ENCODE data around the gene RGSL1.

RGSL1 gene

DNA sequence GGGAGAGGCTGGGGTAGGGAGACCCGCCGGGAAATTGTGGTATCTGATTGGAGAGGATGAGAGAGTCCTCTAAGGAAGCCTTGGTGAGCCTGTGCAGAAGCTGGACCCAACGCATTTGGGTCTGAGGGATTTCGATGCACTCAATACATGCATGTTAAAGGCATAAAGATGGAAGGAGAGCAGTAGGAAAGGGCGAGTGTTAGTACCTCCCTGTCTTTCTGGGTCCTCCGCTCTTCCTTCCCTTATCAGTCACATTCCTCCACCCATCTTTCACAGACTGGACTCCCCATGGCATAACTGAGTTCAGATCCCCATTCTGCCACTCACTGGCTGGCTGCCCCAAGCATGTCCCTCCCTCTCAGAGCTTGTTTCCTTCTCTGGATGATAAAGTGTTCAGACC, 147.0 kb downstream of the RGSL1 start:
- Histone ChIP-seq H3K27me3 (ENCODE audit: control insufficient read depth in 1 of 2, insufficient read depth in 2 of 2, low read length in 2 of 2) (no peaks in the 10 kb centered on the region), H3K4me1 (ENCODE audit: control insufficient read depth in 1 of 2, insufficient read depth in 2 of 2, low read length in 2 of 2) (peaks cover 3 to 5% of the 10 kb centered on the region in 2 donors), H3K9ac (ENCODE audit: low read depth in 1 of 2, low read length in 2 of 2) (no peak overlapping the region), H3K4me3 (ENCODE audit: low read depth in 1 of 2, low read length in 2 of 2) (no peak overlapping the region), H3K27ac (ENCODE audit: low read depth, low read length) (no peak overlapping the region), H3K9me3 (ENCODE audit: control insufficient read depth in 1 of 2, low read length in 2 of 2) (no peaks in the 10 kb centered on the region), H3K36me3 (ENCODE audit: control insufficient read depth in 1 of 2, insufficient read depth in 2 of 2, low read length in 2 of 2) (peaks cover 0 to 7% of the 10 kb centered on the region in 2 donors)

- H3K9ac ChIP-seq (ENCODE audit: low read depth in 1 of 2, low read length in 2 of 2), result no peak overlapping the region
- H3K4me3 ChIP-seq (ENCODE audit: low read depth in 1 of 2, low read length in 2 of 2), result no peak overlapping the region
- no peak overlapping the region for H3K27ac ChIP-seq (ENCODE audit: low read depth, low read length)
- peaks cover 0 to 7% of the 10 kb centered on the region in 2 donors for H3K36me3 ChIP-seq (ENCODE audit: control insufficient read depth in 1 of 2, insufficient read depth in 2 of 2, low read length in 2 of 2)
- H3K4me1 ChIP-seq (ENCODE audit: control insufficient read depth in 1 of 2, insufficient read depth in 2 of 2, low read length in 2 of 2), result peaks cover 8 to 12% of the 10 kb centered on the region in 2 donors
- H3K27me3 ChIP-seq (ENCODE audit: control insufficient read depth in 1 of 2, insufficient read depth in 2 of 2, low read length in 2 of 2), result no peaks in the 10 kb centered on the region
- no peaks in the 10 kb centered on the region for H3K9me3 ChIP-seq (ENCODE audit: control insufficient read depth in 1 of 2, low read length in 2 of 2)
These were observed 148.3 kb downstream of the RGSL1 start for GRCh38 chr1:182598296-182598695.

DNA sequence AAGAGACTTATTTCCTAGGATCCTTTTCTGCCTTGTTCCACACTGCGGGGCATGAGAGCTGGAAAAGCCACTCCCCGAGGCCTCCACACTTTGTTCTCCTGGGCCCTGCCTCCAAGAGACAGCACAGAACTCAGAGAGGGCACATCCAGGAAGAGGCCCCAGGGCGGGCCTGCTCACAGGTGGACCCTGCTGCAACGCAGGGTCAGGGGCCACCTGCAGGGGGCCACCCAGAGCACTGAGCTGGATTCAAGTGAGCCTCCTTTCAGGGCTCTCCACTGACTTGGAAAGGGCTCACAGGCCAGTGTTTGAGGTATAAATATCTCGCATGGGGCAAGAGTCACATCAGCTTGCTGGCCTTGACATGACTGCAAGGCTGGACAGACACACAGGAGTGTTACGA, 149.4 kb downstream of the RGSL1 start:
- no peak overlapping the region for H3K9ac ChIP-seq (ENCODE audit: low read depth in 1 of 2, low read length in 2 of 2)
- no peaks in the 10 kb centered on the region for H3K9me3 ChIP-seq (ENCODE audit: control insufficient read depth in 1 of 2, low read length in 2 of 2)
- H3K27me3 ChIP-seq (ENCODE audit: control insufficient read depth in 1 of 2, insufficient read depth in 2 of 2, low read length in 2 of 2), result no peaks in the 10 kb centered on the region
- peaks cover 0 to 7% of the 10 kb centered on the region in 2 donors for H3K36me3 ChIP-seq (ENCODE audit: control insufficient read depth in 1 of 2, insufficient read depth in 2 of 2, low read length in 2 of 2)
- no peak overlapping the region for H3K4me3 ChIP-seq (ENCODE audit: low read depth in 1 of 2, low read length in 2 of 2)
- peaks cover 14 to 20% of the 10 kb centered on the region in 2 donors for H3K4me1 ChIP-seq (ENCODE audit: control insufficient read depth in 1 of 2, insufficient read depth in 2 of 2, low read length in 2 of 2)
- H3K27ac ChIP-seq (ENCODE audit: low read depth, low read length), result no peak overlapping the region

- Histone ChIP-seq H3K4me1 (ENCODE audit: control insufficient read depth in 1 of 2, insufficient read depth in 2 of 2, low read length in 2 of 2) (peaks cover 18 to 23% of the 10 kb centered on the region in 2 donors), H3K9ac (ENCODE audit: low read depth in 1 of 2, low read length in 2 of 2) (no peak overlapping the region), H3K9me3 (ENCODE audit: control insufficient read depth in 1 of 2, low read length in 2 of 2) (no peaks in the 10 kb centered on the region), H3K36me3 (ENCODE audit: control insufficient read depth in 1 of 2, insufficient read depth in 2 of 2, low read length in 2 of 2) (peaks cover 0 to 7% of the 10 kb centered on the region in 2 donors), H3K27ac (ENCODE audit: low read depth, low read length) (no peak overlapping the region), H3K4me3 (ENCODE audit: low read depth in 1 of 2, low read length in 2 of 2) (no peak overlapping the region), H3K27me3 (ENCODE audit: control insufficient read depth in 1 of 2, insufficient read depth in 2 of 2, low read length in 2 of 2) (no peaks in the 10 kb centered on the region)
These were observed 150.2 kb downstream of the RGSL1 start for GRCh38 chr1:182600036-182600713.

DNA sequence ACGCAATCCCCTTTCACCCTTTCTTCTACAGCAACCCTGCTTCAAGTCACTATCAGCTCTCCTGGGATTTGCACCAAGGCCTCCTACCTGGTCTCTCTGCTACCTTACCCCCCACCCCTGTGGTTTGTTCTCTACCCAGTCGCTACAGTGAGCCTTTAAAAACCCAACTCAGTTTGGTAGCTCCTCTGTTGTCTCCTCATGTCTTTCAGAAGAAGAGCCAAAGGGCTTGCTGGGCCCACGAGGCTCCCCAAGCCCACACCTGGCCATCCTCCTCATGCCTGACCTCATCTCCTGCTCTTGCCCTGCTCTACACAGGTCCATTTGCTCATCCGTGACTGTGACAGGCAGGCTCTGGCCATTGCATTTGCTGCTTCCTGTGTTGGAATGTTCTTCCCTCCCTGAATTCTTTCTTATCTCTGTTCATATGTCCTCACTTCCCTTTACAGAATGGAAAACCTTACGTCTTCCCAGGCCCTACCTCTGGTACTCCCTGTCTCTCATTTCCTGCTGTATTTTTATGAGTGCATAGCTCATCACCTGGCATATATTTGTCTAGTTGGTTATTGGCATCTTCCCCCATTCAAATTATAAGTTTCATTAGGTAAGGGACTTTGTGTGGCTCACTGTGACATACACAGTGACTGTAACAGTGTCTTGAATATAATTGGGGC, 150.9 kb downstream of the RGSL1 start:
- H3K27me3 ChIP-seq (ENCODE audit: control insufficient read depth in 1 of 2, insufficient read depth in 2 of 2, low read length in 2 of 2), result no peaks in the 10 kb centered on the region
- peaks cover 16 to 23% of the 10 kb centered on the region in 2 donors for H3K4me1 ChIP-seq (ENCODE audit: control insufficient read depth in 1 of 2, insufficient read depth in 2 of 2, low read length in 2 of 2)
- H3K4me3 ChIP-seq (ENCODE audit: low read depth in 1 of 2, low read length in 2 of 2), result no peak overlapping the region
- peaks cover 0 to 7% of the 10 kb centered on the region in 2 donors for H3K36me3 ChIP-seq (ENCODE audit: control insufficient read depth in 1 of 2, insufficient read depth in 2 of 2, low read length in 2 of 2)
- no peaks in the 10 kb centered on the region for H3K9me3 ChIP-seq (ENCODE audit: control insufficient read depth in 1 of 2, low read length in 2 of 2)
- no peak overlapping the region for H3K9ac ChIP-seq (ENCODE audit: low read depth in 1 of 2, low read length in 2 of 2)
- H3K27ac ChIP-seq (ENCODE audit: low read depth, low read length), result no peak overlapping the region

DNA sequence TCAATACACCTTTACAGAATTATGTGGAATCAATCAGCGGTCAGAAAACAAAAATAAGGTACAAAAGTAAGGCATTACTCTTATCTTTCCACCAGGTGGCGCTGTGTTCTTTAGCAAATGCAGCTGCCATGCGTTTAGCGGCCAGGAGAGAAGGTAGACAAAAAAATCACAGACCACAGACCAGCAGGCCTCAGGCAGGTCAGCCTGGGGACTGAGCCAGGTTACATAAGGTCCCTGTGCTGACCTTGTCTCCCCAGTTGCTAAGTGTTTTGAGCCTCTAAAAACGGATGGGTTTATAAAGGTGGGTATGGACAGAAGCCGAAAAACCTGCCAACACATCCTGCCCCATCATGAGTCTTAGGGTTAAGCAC, 151.5 kb downstream of the RGSL1 start:
- Histone ChIP-seq H3K9ac (ENCODE audit: low read depth in 1 of 2, low read length in 2 of 2) (peak overlapping the region in 1 of 2 donors; percentile 16), H3K27ac (ENCODE audit: low read depth, low read length) (no peak overlapping the region), H3K9me3 (ENCODE audit: control insufficient read depth in 1 of 2, low read length in 2 of 2) (no peaks in the 10 kb centered on the region), H3K4me3 (ENCODE audit: low read depth in 1 of 2, low read length in 2 of 2) (peak overlapping the region in 1 of 2 donors; percentile 16), H3K4me1 (ENCODE audit: control insufficient read depth in 1 of 2, insufficient read depth in 2 of 2, low read length in 2 of 2) (peaks cover 15 to 23% of the 10 kb centered on the region in 2 donors), H3K36me3 (ENCODE audit: control insufficient read depth in 1 of 2, insufficient read depth in 2 of 2, low read length in 2 of 2) (peaks cover 0 to 7% of the 10 kb centered on the region in 2 donors), H3K27me3 (ENCODE audit: control insufficient read depth in 1 of 2, insufficient read depth in 2 of 2, low read length in 2 of 2) (no peaks in the 10 kb centered on the region)

GRCh38 chr1:182601913-182602312, 152.0 kb downstream of the RGSL1 start:
- Histone ChIP-seq H3K9ac (ENCODE audit: low read depth in 1 of 2, low read length in 2 of 2) (peak overlapping the region in 1 of 2 donors; percentile 16), H3K27me3 (ENCODE audit: control insufficient read depth in 1 of 2, insufficient read depth in 2 of 2, low read length in 2 of 2) (no peaks in the 10 kb centered on the region), H3K27ac (ENCODE audit: low read depth, low read length) (no peak overlapping the region), H3K4me1 (ENCODE audit: control insufficient read depth in 1 of 2, insufficient read depth in 2 of 2, low read length in 2 of 2) (peaks cover 15 to 23% of the 10 kb centered on the region in 2 donors), H3K9me3 (ENCODE audit: control insufficient read depth in 1 of 2, low read length in 2 of 2) (no peaks in the 10 kb centered on the region), H3K36me3 (ENCODE audit: control insufficient read depth in 1 of 2, insufficient read depth in 2 of 2, low read length in 2 of 2) (peaks cover 0 to 7% of the 10 kb centered on the region in 2 donors), H3K4me3 (ENCODE audit: low read depth in 1 of 2, low read length in 2 of 2) (peak overlapping the region in 1 of 2 donors; percentile 16)

DNA sequence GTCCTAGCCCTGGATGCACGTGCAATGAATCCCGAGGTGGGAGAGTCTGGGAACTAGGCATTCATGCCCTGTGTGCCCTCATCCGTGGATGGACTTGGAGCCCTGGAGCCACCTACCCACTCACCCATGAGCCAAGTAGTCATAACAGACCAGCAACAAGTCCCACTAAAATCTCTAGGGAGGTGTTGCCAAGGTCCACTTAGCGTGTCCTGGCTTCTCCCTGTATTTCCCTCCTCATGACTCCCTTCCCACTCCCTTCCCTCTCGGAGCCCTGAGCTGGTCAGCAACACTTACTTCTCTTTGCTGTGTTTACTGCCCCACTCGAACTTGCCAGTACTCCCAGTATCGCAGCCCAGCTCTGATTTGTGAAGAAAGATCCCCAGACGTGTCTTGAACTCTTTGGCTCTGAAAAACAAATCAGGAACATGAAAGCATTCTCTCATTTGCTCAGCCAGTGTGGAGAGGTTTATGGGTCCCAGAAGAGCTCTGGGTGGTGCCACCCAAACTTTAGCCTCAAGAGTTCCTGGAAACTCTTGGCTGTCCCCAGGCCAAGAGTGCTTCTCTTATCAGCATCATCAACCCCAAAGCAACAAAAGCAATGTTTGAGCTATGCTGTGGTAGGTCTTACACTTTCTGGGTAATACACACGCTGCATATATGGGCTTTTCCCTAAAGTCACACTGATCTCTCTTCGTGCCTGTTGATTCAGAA, 153.1 kb downstream of the RGSL1 start:
- H3K27ac ChIP-seq (ENCODE audit: low read depth, low read length), result no peak overlapping the region
- H3K4me3 ChIP-seq (ENCODE audit: low read depth in 1 of 2, low read length in 2 of 2), result peak overlapping the region; percentile 66 to 75
- H3K4me1 ChIP-seq (ENCODE audit: control insufficient read depth in 1 of 2, insufficient read depth in 2 of 2, low read length in 2 of 2), result peaks cover 15 to 23% of the 10 kb centered on the region in 2 donors
- peaks cover 0 to 7% of the 10 kb centered on the region in 2 donors for H3K36me3 ChIP-seq (ENCODE audit: control insufficient read depth in 1 of 2, insufficient read depth in 2 of 2, low read length in 2 of 2)
- peak overlapping the region in 1 of 2 donors; percentile 37 for H3K9ac ChIP-seq (ENCODE audit: low read depth in 1 of 2, low read length in 2 of 2)
- no peaks in the 10 kb centered on the region for H3K9me3 ChIP-seq (ENCODE audit: control insufficient read depth in 1 of 2, low read length in 2 of 2)
- H3K27me3 ChIP-seq (ENCODE audit: control insufficient read depth in 1 of 2, insufficient read depth in 2 of 2, low read length in 2 of 2), result no peaks in the 10 kb centered on the region

DNA sequence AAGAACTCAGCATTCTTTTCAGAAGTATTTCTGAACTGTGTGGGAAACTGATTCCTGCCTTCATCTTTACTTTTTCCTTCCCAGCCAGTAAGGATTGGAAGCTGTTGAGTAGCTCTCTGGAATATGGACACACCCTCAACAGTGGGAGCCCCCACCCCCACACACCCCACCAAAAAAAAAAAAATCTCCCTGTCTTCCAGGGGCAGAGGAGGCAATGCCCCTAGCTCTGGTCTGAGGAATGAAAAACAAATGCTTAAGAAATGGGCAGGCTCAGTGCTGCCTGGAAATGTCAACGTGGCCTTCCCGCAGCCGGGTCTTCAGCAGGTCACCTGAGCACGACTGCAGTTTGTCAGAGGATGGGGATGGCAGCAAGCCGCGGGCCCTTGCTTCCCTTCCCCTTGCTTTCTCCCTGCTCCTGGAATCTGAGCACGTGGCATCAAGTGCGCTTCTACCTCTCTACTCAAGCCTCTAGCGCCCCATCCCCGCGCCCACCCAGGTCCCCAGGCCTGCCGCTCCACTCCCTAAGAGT, 153.8 kb downstream of the RGSL1 start:
- Histone ChIP-seq H3K4me1 (ENCODE audit: control insufficient read depth in 1 of 2, insufficient read depth in 2 of 2, low read length in 2 of 2) (peaks cover 15 to 23% of the 10 kb centered on the region in 2 donors), H3K27ac (ENCODE audit: low read depth, low read length) (no peak overlapping the region), H3K4me3 (ENCODE audit: low read depth in 1 of 2, low read length in 2 of 2) (peak overlapping the region; percentile 66 to 75), H3K27me3 (ENCODE audit: control insufficient read depth in 1 of 2, insufficient read depth in 2 of 2, low read length in 2 of 2) (no peaks in the 10 kb centered on the region), H3K9me3 (ENCODE audit: control insufficient read depth in 1 of 2, low read length in 2 of 2) (no peaks in the 10 kb centered on the region), H3K36me3 (ENCODE audit: control insufficient read depth in 1 of 2, insufficient read depth in 2 of 2, low read length in 2 of 2) (peaks cover 0 to 7% of the 10 kb centered on the region in 2 donors), H3K9ac (ENCODE audit: low read depth in 1 of 2, low read length in 2 of 2) (peak overlapping the region; percentile 37 to 49)
